ENCODE results near the gene NFKBIL1. TPM values are rescaled to one million over a fixed set of nuclear protein-coding genes. Genes with fewer than 3 reads are reported as not detected.

NFKBIL1 gene
- total RNA-seq, 1 experiment from 2014 or later = 19.5 TPM

- CTCF ChIA-PET = interaction anchor here (0.5 kb wide), 1 partner anchor 10 kb away, joined by 5 read pairs; the partner anchor contains the start of gene MCCD1
- ATAC-seq = no peak
- Mint-ChIP-seq H3K4me1 (peaks cover 42% of the 10 kb centered on the region), H3K9me3 (no peaks in the 10 kb centered on the region), H3K4me3 (peak overlapping the region; percentile 99), H3K27me3 (ENCODE audit: low read depth) (no peaks in the 10 kb centered on the region), H3K27ac (peak overlapping the region; percentile 89), H3K36me3 (peaks cover 71% of the 10 kb centered on the region)
- POLR2A ChIA-PET = interaction anchor here (1.1 kb wide), 1 partner anchor 100 kb away, joined by 3 read pairs; no protein-coding TSS in a partner anchor
- no peak for TF ChIP-seq CREM (CRISPR knock-in tag; IDR thresholded peaks at IDR 0.05)
- no peak for TF ChIP-seq JAZF1 (CRISPR knock-in tag; IDR thresholded peaks at IDR 0.05)
- DNase-seq (ENCODE audit: low spot score) = no peak
These were observed 8.5 kb upstream of the NFKBIL1 start for GRCh38 chr6:31538805-31539400.

GRCh38 chr6:31540640-31541039 is 6.8 kb upstream of the NFKBIL1 start:
- ChIA-PET CTCF (interaction anchor here (0.9 to 4.8 kb wide), 2 partner anchors 12 to 58 kb away, joined by 4 to 23 read pairs; partner anchors contain the start of gene MCCD1), POLR2A (interaction anchor here (0.5 to 2.5 kb wide), 6 partner anchors 11 to 309 kb away, joined by 4 to 22 read pairs (median 6); partner anchors contain the start of genes MCCD1, MICB and PRRC2A)
- Mint-ChIP-seq H3K9me3 (no peaks in the 10 kb centered on the region), H3K27ac (peak overlapping the region; percentile 98), H3K36me3 (peaks cover 54% of the 10 kb centered on the region), H3K4me1 (peaks cover 40% of the 10 kb centered on the region), H3K27me3 (ENCODE audit: low read depth) (no peaks in the 10 kb centered on the region), H3K4me3 (peak overlapping the region; percentile 99)
- no peak for ATAC-seq
- no peak for TF ChIP-seq HMGA2 (CRISPR knock-in tag; IDR thresholded peaks at IDR 0.05)
- no peak for DNase-seq (ENCODE audit: low spot score)

- ATAC-seq (no peak), DNase-seq (ENCODE audit: low spot score) (no peak)
- no peaks in the 10 kb centered on the region for H3K27me3 Mint-ChIP-seq (ENCODE audit: low read depth)
- POLR2A ChIA-PET = interaction anchor here (0.5 to 2.5 kb wide), 16 partner anchors 10 to 308 kb away, joined by 3 to 22 read pairs (median 4); partner anchors contain the start of genes BAG6, DDAH2, GPANK1 and HSPA1B
- CTCF ChIA-PET = interaction anchor here (0.7 to 4.8 kb wide), 8 partner anchors 10 to 454 kb away, joined by 3 to 23 read pairs (median 6); partner anchors contain the start of gene LST1
- peaks cover 49% of the 10 kb centered on the region for H3K36me3 Mint-ChIP-seq
- H3K27ac Mint-ChIP-seq = peak overlapping the region; percentile 98
- peaks cover 46% of the 10 kb centered on the region for H3K4me1 Mint-ChIP-seq
- TF ChIP-seq FOXK1 (CRISPR knock-in tag; IDR thresholded peaks at IDR 0.05) (0 out of 2 replicates have a peak, but pooled peaks have one; percentile 18), AFF4 (CRISPR knock-in tag; IDR thresholded peaks at IDR 0.05; ENCODE audit: borderline replicate concordance) (no peak), KAT7 (CRISPR knock-in tag; IDR thresholded peaks at IDR 0.05; ENCODE audit: borderline replicate concordance) (0 out of 2 replicates have a peak, but pooled peaks have one; percentile 81), EMX1 (CRISPR knock-in tag; IDR thresholded peaks at IDR 0.05) (0 out of 2 replicates have a peak, but pooled peaks have one; percentile 11)
- H3K4me3 Mint-ChIP-seq = peak overlapping the region; percentile 99
- no peaks in the 10 kb centered on the region for H3K9me3 Mint-ChIP-seq
These were observed 6.2 kb upstream of the NFKBIL1 start for GRCh38 chr6:31541059-31541657.

GRCh38 chr6:31541658-31542521 is 5.5 kb upstream of the NFKBIL1 start, which contains the start of gene DDX39B:
DDX39B (minus strand) TSS chr6:31542003; CDS start chr6:31540532, 1,471 bp downstream.
- peaks cover 41% of the 10 kb centered on the region for H3K36me3 Mint-ChIP-seq
- H3K4me3 Mint-ChIP-seq = peak within 1 kb of the TSS; percentile 99
- no peaks in the 10 kb centered on the region for H3K27me3 Mint-ChIP-seq (ENCODE audit: low read depth)
- ATAC-seq (peak; percentile 66), DNase-seq (ENCODE audit: low spot score) (peak; percentile 93)
- POLR2A ChIA-PET = interaction anchor here (0.5 to 2.5 kb wide), 16 partner anchors 9 to 286 kb away, joined by 3 to 22 read pairs (median 4); partner anchors contain the start of genes BAG6, C6orf47, DDAH2 and GPANK1
- H3K9me3 Mint-ChIP-seq = no peaks in the 10 kb centered on the region
- H3K4me1 Mint-ChIP-seq = peaks cover 48% of the 10 kb centered on the region
- CTCF ChIA-PET = interaction anchor here (0.7 to 4.8 kb wide), 10 partner anchors 9 to 455 kb away, joined by 3 to 23 read pairs (median 4); partner anchors contain the start of gene LST1
- H3K27ac Mint-ChIP-seq = peak within 1 kb of the TSS; percentile 98
- TF ChIP-seq NFE2L1 (CRISPR knock-in tag; IDR thresholded peaks at IDR 0.05) (0 out of 2 replicates have a peak, but pooled peaks have one; percentile 23), GABPB1 (CRISPR knock-in tag; IDR thresholded peaks at IDR 0.05) (peak; percentile 76), PREB (CRISPR knock-in tag; IDR thresholded peaks at IDR 0.05; ENCODE audit: borderline replicate concordance) (0 out of 2 replicates have a peak, but pooled peaks have one; percentile 8), SP1 (CRISPR knock-in tag; conservative IDR thresholded peaks at IDR 0.05) (no peak), FOXP1 (CRISPR knock-in tag; IDR thresholded peaks at IDR 0.05; ENCODE audit: borderline replicate concordance) (peak; percentile 37; the same call in 1 of the 2 replicates), KAT7 (CRISPR knock-in tag; IDR thresholded peaks at IDR 0.05; ENCODE audit: borderline replicate concordance) (0 out of 2 replicates have a peak, but pooled peaks have one; percentile 46), AR (CRISPR knock-in tag; IDR thresholded peaks at IDR 0.05) (peak; percentile 51; the same call in 1 of the 2 replicates), RELA (CRISPR knock-in tag; IDR thresholded peaks at IDR 0.05; ENCODE audit: borderline replicate concordance) (no peak)
